Measurements from ENCODE around the gene TNFRSF18.
A peak's percentile ranks its signal among the peaks of the same experiment; 100 is the strongest.
"Not testable (repeated sequence)": the region's sequence is repeated elsewhere in the genome, so short reads cannot be mapped to it uniquely, and the experiment has no call there.

Gene TNFRSF18

GRCh38 chr1:1178794-1179331 is 27.5 kb downstream of the TNFRSF18 start:
- H4K8ac ChIP-seq (ENCODE audit: low read depth, low read length), result no peak overlapping the region
- no peak overlapping the region for H3K4ac ChIP-seq (ENCODE audit: low read depth, low read length)
- H3K9me3 ChIP-seq (ENCODE audit: insufficient read depth, low read depth, low read length), result peaks cover 11% of the 10 kb centered on the region
- H3K4me2 ChIP-seq (ENCODE audit: low read length), result no peak overlapping the region
- H2BK120ac ChIP-seq (ENCODE audit: insufficient read depth, low read length, poor library complexity), result no peak overlapping the region
- peaks cover 2 to 6% of the 10 kb centered on the region in 2 experiments for H3K4me1 ChIP-seq (ENCODE audit: control insufficient read depth in 1 of 2, insufficient read depth in 2 of 2, low read length in 2 of 2)
- no peak overlapping the region for H3K14ac ChIP-seq (ENCODE audit: low read length)
- no CpG with 5 or more reads among the region's 32 CpGs for WGBS (ENCODE audit: extremely low coverage, insufficient coverage, insufficient read length)
- no peak overlapping the region for H3K9ac ChIP-seq (ENCODE audit: low read length)
- no peaks in the 10 kb centered on the region for H3K36me3 ChIP-seq (ENCODE audit: control insufficient read depth in 1 of 2, insufficient read depth in 2 of 2, low read length in 2 of 2)
- no peak overlapping the region for H3K4me3 ChIP-seq (ENCODE audit: low read depth, low read length)
- H2AFZ ChIP-seq (ENCODE audit: insufficient read depth, low read length, poor library complexity), result no peak overlapping the region
- no peak overlapping the region for H2BK12ac ChIP-seq (ENCODE audit: low read length)
- no peak overlapping the region for H3K27ac ChIP-seq (ENCODE audit: low read depth, low read length)
- no peaks in the 10 kb centered on the region for H3K79me1 ChIP-seq (ENCODE audit: low read length)
- no peak overlapping the region for H4K12ac ChIP-seq (ENCODE audit: low read depth, low read length)
- H3K79me2 ChIP-seq (ENCODE audit: control insufficient read depth, insufficient read depth, low read length, poor library complexity), result no peaks in the 10 kb centered on the region
- H3K23ac ChIP-seq (ENCODE audit: low read length), result no peak overlapping the region
- no peaks in the 10 kb centered on the region for H3K27me3 ChIP-seq (ENCODE audit: insufficient read depth, low read length)
- H2BK5ac ChIP-seq (ENCODE audit: low read depth, low read length, poor library complexity), result no peak overlapping the region
- H2AK5ac ChIP-seq (ENCODE audit: low read length), result no peak overlapping the region
- H3K18ac ChIP-seq (ENCODE audit: low read length), result no peak overlapping the region
- no peak for DNase-seq
- no peak overlapping the region for H4K91ac ChIP-seq (ENCODE audit: low read depth, low read length)

DNA sequence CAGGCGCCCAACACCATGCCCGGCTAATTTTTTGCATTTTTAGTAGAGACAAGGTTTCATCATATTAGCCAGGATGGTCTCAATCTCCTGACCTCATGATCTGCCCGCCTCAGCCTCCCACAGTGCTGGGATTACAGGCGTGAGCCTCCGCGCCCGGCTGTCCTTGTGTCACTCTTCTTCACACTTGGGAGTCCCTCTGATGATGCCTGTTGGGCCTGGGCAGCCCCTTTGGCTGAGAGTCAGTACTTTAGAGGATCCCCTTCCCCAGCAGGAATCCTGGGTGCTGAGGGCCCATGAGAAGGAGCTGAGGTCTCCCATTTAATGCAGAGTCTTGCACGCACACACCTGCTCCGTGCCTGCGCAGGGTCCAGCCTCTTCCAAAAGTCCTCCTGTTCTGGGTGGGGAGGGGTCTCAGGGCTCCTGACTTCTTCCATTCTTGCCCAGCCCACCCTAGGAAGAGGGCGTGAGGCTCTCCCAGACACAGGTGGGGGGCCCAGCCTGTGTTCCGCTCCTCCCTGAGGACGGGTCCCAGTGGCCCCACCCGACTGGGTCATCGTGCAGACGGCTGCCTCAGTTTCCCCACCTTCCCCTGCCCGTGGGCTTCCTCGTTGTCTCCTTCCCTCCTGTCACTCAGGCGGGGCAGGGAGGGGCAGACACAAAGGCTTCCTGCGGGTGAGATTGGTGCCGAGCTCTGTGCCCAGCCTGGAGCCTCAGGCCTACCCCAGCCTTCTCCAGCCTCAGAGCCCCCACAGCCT is 28.8 kb downstream of the TNFRSF18 start:
- no peaks in the 10 kb centered on the region for H3K79me2 ChIP-seq (ENCODE audit: control insufficient read depth, insufficient read depth, low read length, poor library complexity)
- peaks cover 2 to 6% of the 10 kb centered on the region in 2 experiments for H3K4me1 ChIP-seq (ENCODE audit: control insufficient read depth in 1 of 2, insufficient read depth in 2 of 2, low read length in 2 of 2)
- H2AK5ac ChIP-seq (ENCODE audit: low read length), result no peak overlapping the region
- no peak for DNase-seq
- H3K4ac ChIP-seq (ENCODE audit: low read depth, low read length), result no peak overlapping the region
- no peaks in the 10 kb centered on the region for H3K36me3 ChIP-seq (ENCODE audit: control insufficient read depth in 1 of 2, insufficient read depth in 2 of 2, low read length in 2 of 2)
- H3K18ac ChIP-seq (ENCODE audit: low read length), result no peak overlapping the region
- H3K27me3 ChIP-seq (ENCODE audit: insufficient read depth, low read length), result no peaks in the 10 kb centered on the region
- H3K9ac ChIP-seq (ENCODE audit: low read length), result no peak overlapping the region
- no peak overlapping the region for H4K8ac ChIP-seq (ENCODE audit: low read depth, low read length)
- H3K27ac ChIP-seq (ENCODE audit: low read depth, low read length), result no peak overlapping the region
- H3K4me3 ChIP-seq (ENCODE audit: low read depth, low read length), result no peak overlapping the region
- no peak overlapping the region for H2AFZ ChIP-seq (ENCODE audit: insufficient read depth, low read length, poor library complexity)
- H3K79me1 ChIP-seq (ENCODE audit: low read length), result no peaks in the 10 kb centered on the region
- H4K91ac ChIP-seq (ENCODE audit: low read depth, low read length), result no peak overlapping the region
- no peak overlapping the region for H3K23ac ChIP-seq (ENCODE audit: low read length)
- no peak overlapping the region for H2BK12ac ChIP-seq (ENCODE audit: low read length)
- no peak overlapping the region for H3K4me2 ChIP-seq (ENCODE audit: low read length)
- WGBS (ENCODE audit: extremely low coverage, insufficient coverage, insufficient read length), result no CpG with 5 or more reads among the region's 21 CpGs
- no peak overlapping the region for H2BK5ac ChIP-seq (ENCODE audit: low read depth, low read length, poor library complexity)
- H2BK120ac ChIP-seq (ENCODE audit: insufficient read depth, low read length, poor library complexity), result no peak overlapping the region
- H4K12ac ChIP-seq (ENCODE audit: low read depth, low read length), result no peak overlapping the region
- H3K14ac ChIP-seq (ENCODE audit: low read length), result no peak overlapping the region
- peaks cover 11% of the 10 kb centered on the region for H3K9me3 ChIP-seq (ENCODE audit: insufficient read depth, low read depth, low read length)

DNA sequence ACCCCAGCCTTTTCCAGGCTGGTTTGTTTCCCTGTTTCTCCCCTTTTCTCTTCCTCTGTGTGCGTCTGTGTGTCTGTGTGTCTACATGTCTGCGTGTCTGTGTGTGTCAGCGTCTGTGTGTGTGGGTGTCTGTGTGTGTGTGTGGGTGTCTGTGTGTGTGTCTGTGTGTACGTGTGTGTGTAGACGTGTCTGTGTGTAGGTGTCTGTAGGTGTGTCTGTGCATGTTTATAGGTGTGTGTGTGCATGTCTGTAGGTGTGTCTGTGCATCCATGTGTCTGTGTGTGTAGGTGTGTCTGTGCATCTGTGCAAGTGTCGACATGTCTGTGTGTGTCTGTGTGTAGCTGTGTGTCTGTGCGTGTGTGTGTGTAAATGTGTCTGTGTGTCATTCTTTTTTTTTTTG is 29.5 kb downstream of the TNFRSF18 start:
- Histone ChIP-seq H3K9me3 (ENCODE audit: insufficient read depth, low read depth, low read length) (peaks cover 10% of the 10 kb centered on the region), H2BK5ac (ENCODE audit: low read depth, low read length, poor library complexity) (no peak overlapping the region), H4K8ac (ENCODE audit: low read depth, low read length) (no peak overlapping the region), H3K36me3 (ENCODE audit: control insufficient read depth in 1 of 2, insufficient read depth in 2 of 2, low read length in 2 of 2) (no peaks in the 10 kb centered on the region), H3K4me1 (ENCODE audit: control insufficient read depth in 1 of 2, insufficient read depth in 2 of 2, low read length in 2 of 2) (peaks cover 2 to 6% of the 10 kb centered on the region in 2 experiments), H3K23ac (ENCODE audit: low read length) (peak overlapping the region; percentile 48), H2AFZ (ENCODE audit: insufficient read depth, low read length, poor library complexity) (no peak overlapping the region), H3K27ac (ENCODE audit: low read depth, low read length) (no peak overlapping the region), H4K91ac (ENCODE audit: low read depth, low read length) (no peak overlapping the region), H3K14ac (ENCODE audit: low read length) (no peak overlapping the region), H2AK5ac (ENCODE audit: low read length) (no peak overlapping the region), H2BK12ac (ENCODE audit: low read length) (no peak overlapping the region), H3K18ac (ENCODE audit: low read length) (no peak overlapping the region), H3K4ac (ENCODE audit: low read depth, low read length) (no peak overlapping the region), H4K12ac (ENCODE audit: low read depth, low read length) (no peak overlapping the region), H3K79me2 (ENCODE audit: control insufficient read depth, insufficient read depth, low read length, poor library complexity) (no peaks in the 10 kb centered on the region), H3K79me1 (ENCODE audit: low read length) (no peaks in the 10 kb centered on the region), H3K27me3 (ENCODE audit: insufficient read depth, low read length) (no peaks in the 10 kb centered on the region), H2BK120ac (ENCODE audit: insufficient read depth, low read length, poor library complexity) (no peak overlapping the region), H3K4me3 (ENCODE audit: low read depth, low read length) (no peak overlapping the region), H3K9ac (ENCODE audit: low read length) (no peak overlapping the region), H3K4me2 (ENCODE audit: low read length) (no peak overlapping the region)
- WGBS (ENCODE audit: extremely low coverage, insufficient coverage, insufficient read length), result no CpG with 5 or more reads among the region's 7 CpGs
- DNase-seq, result no peak

DNA sequence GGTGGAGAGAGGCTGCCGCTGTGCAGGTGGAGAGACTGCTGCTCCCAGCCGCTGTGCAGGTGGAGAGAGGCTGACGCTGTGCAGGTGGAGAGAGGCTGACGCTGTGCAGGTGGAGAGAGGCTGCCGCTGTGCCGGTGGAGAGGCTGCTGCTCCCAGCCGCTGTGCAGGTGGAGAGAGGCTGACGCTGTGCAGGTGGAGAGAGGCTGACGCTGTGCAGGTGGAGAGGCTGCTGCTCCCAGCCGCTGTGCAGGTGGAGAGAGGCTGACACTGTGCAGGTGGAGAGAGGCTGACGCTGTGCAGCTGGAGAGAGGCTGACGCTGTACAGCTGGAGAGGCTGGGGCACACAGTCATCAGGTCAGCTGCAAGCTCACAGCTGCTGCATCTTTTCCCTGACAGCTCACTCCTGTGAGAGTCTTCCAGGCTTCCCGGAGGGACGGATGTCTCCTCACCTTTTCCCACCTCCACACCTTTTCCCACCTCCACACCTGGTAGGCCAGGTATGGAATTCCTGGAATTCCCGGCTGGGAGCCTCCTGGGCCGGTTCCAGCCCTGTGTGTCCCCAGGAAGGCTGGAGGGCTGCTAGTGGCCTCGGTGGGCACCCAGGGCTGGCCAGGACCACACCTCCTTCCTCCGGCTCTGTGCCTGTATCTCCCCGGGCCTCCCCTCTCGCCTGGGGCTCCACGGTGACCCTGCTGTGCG is 30.2 kb downstream of the TNFRSF18 start:
- not testable (repeated sequence) for H2AFZ ChIP-seq (ENCODE audit: insufficient read depth, low read length, poor library complexity); H3K4me2 ChIP-seq (ENCODE audit: low read length); H3K27ac ChIP-seq (ENCODE audit: low read depth, low read length); H3K36me3 ChIP-seq (ENCODE audit: control insufficient read depth in 1 of 2, insufficient read depth in 2 of 2, low read length in 2 of 2); H3K23ac ChIP-seq (ENCODE audit: low read length); H3K79me2 ChIP-seq (ENCODE audit: control insufficient read depth, insufficient read depth, low read length, poor library complexity); H3K4me1 ChIP-seq (ENCODE audit: control insufficient read depth in 1 of 2, insufficient read depth in 2 of 2, low read length in 2 of 2); H3K27me3 ChIP-seq (ENCODE audit: insufficient read depth, low read length); H3K18ac ChIP-seq (ENCODE audit: low read length); H2BK5ac ChIP-seq (ENCODE audit: low read depth, low read length, poor library complexity); H3K9ac ChIP-seq (ENCODE audit: low read length); H2BK120ac ChIP-seq (ENCODE audit: insufficient read depth, low read length, poor library complexity); H4K8ac ChIP-seq (ENCODE audit: low read depth, low read length); H2AK5ac ChIP-seq (ENCODE audit: low read length); H2BK12ac ChIP-seq (ENCODE audit: low read length); H3K14ac ChIP-seq (ENCODE audit: low read length); H3K79me1 ChIP-seq (ENCODE audit: low read length); H3K4me3 ChIP-seq (ENCODE audit: low read depth, low read length); H4K91ac ChIP-seq (ENCODE audit: low read depth, low read length); H3K4ac ChIP-seq (ENCODE audit: low read depth, low read length); H3K9me3 ChIP-seq (ENCODE audit: insufficient read depth, low read depth, low read length); H4K12ac ChIP-seq (ENCODE audit: low read depth, low read length)
- no CpG with 5 or more reads among the region's 22 CpGs for WGBS (ENCODE audit: extremely low coverage, insufficient coverage, insufficient read length)
- peak; percentile 9 to 14 for DNase-seq
